Measurements from ENCODE around the gene EED.

The EED gene

DNA sequence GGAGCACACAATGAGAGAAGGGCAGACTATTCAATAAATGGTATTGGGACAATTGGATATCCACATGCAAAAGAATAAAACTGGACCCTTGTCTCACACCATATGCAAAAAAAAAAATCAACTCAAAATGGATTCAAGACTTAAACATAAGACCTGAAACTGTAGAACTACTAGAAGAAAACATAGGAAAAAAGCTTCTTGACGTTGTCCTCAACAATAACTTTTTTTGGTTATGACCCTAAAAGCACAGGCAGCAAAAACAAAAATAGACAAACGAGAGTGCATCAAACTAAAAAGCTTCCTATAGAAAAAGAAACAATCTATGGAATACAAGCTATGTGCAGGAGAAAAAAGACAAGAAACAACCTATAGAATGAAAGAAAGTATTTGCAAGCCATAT is 37.1 kb upstream of the EED start:
- Histone ChIP-seq H3K9ac (no peak overlapping the region), H3K4me1 (ENCODE audit: low read depth, poor library complexity, severe bottlenecking) (peaks cover 4% of the 10 kb centered on the region), H3K27me3 (ENCODE audit: insufficient read depth, low read depth) (no peaks in the 10 kb centered on the region), H3K27ac (no peak overlapping the region), H2AFZ (ENCODE audit: low read depth) (no peak overlapping the region), H3K4me2 (no peak overlapping the region), H3K4me3 (IDR thresholded peaks at IDR 0.05; ENCODE audit: insufficient read depth, low read depth, low read length) (no peak overlapping the region), H3K79me2 (ENCODE audit: insufficient read depth, low read depth) (no peaks in the 10 kb centered on the region), H4K20me1 (ENCODE audit: insufficient read depth) (no peaks in the 10 kb centered on the region), H3K36me3 (ENCODE audit: insufficient read depth) (no peaks in the 10 kb centered on the region)
- TF ChIP-seq, protein P1, sequence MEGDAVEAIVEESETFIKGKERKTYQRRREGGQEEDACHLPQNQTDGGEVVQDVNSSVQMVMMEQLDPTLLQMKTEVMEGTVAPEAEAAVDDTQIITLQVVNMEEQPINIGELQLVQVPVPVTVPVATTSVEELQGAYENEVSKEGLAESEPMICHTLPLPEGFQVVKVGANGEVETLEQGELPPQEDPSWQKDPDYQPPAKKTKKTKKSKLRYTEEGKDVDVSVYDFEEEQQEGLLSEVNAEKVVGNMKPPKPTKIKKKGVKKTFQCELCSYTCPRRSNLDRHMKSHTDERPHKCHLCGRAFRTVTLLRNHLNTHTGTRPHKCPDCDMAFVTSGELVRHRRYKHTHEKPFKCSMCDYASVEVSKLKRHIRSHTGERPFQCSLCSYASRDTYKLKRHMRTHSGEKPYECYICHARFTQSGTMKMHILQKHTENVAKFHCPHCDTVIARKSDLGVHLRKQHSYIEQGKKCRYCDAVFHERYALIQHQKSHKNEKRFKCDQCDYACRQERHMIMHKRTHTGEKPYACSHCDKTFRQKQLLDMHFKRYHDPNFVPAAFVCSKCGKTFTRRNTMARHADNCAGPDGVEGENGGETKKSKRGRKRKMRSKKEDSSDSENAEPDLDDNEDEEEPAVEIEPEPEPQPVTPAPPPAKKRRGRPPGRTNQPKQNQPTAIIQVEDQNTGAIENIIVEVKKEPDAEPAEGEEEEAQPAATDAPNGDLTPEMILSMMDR (conservative IDR thresholded peaks at IDR 0.05; ENCODE audit: low read depth, low read length) = no peak

DNA sequence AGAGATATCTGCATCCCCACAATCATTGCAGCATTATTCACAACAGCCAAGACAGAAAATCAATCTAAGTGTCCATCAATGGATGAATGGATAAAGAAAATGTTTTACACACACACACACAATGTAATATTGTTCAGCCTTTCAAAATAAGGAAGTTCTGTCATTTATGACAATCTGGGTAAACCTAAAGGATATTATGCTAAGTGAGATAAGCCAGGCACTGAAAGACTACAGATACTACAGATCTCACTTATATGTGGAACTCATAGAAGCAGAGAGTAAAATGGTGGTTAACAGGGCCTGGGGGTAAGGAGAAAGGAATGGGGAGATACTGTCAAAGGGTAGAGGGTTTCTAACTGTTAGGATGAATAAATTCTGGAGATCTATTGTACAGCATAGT is 36.0 kb upstream of the EED start:
- no peak overlapping the region for H2AFZ ChIP-seq (ENCODE audit: low read depth)
- no peaks in the 10 kb centered on the region for H3K36me3 ChIP-seq (ENCODE audit: insufficient read depth)
- H3K4me1 ChIP-seq (ENCODE audit: low read depth, poor library complexity, severe bottlenecking) = no peaks in the 10 kb centered on the region
- H3K79me2 ChIP-seq (ENCODE audit: insufficient read depth, low read depth) = no peaks in the 10 kb centered on the region
- no peaks in the 10 kb centered on the region for H4K20me1 ChIP-seq (ENCODE audit: insufficient read depth)
- H3K4me2 ChIP-seq = no peak overlapping the region
- H3K27me3 ChIP-seq (ENCODE audit: insufficient read depth, low read depth) = no peaks in the 10 kb centered on the region
- TF ChIP-seq, protein P1 (conservative IDR thresholded peaks at IDR 0.05; ENCODE audit: low read depth, low read length) = no peak
- no peak overlapping the region for H3K9ac ChIP-seq
- H3K27ac ChIP-seq = no peak overlapping the region
- H3K4me3 ChIP-seq (IDR thresholded peaks at IDR 0.05; ENCODE audit: insufficient read depth, low read depth, low read length) = no peak overlapping the region

DNA sequence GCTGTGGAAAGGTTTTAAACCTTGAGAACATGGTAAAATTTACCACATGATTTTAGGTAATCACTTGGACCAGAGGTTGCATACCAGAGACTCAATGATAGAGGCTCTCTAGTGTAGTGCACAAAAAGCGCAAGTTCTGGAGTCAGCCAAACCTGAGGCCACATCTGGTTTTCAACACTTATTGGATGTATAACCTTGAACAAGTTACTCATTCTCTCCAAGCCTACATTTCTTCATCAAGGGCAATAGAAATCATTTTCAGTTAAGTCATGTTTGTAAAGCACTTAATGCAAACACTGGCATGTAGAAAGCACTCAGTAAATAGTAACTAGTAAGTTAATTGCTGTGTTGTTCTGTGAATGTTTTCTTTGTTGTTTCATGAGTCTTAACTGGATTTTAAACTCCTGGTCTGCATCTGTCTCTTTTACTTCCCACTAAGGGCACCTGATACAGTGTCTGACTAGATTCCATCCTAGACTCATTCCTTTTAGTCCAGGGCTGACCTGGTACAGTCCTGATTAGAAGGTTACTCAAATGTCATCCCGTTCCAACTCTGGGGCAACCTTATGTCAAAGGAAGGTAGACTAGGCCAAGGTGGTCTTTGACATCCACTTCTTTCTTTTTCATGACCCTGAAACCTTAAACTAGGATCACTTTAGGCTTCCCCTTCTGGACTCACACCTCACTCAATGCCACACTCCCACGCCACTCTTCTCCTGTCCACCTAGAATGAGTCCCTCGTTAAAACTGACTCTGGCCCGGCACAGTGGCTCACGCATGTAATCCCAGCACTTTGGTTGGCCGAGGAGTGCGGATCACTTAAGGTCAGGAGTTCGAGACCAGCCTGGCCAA is 34.5 kb upstream of the EED start:
- TF ChIP-seq, protein P1 (conservative IDR thresholded peaks at IDR 0.05; ENCODE audit: low read depth, low read length) = no peak
- Histone ChIP-seq H4K20me1 (ENCODE audit: insufficient read depth) (no peaks in the 10 kb centered on the region), H3K4me1 (ENCODE audit: low read depth, poor library complexity, severe bottlenecking) (peaks cover 12% of the 10 kb centered on the region), H3K27ac (no peak overlapping the region), H3K36me3 (ENCODE audit: insufficient read depth) (no peaks in the 10 kb centered on the region), H3K4me3 (IDR thresholded peaks at IDR 0.05; ENCODE audit: insufficient read depth, low read depth, low read length) (no peak overlapping the region), H3K4me2 (no peak overlapping the region), H3K9ac (no peak overlapping the region), H2AFZ (ENCODE audit: low read depth) (no peak overlapping the region), H3K79me2 (ENCODE audit: insufficient read depth, low read depth) (no peaks in the 10 kb centered on the region), H3K27me3 (ENCODE audit: insufficient read depth, low read depth) (no peaks in the 10 kb centered on the region)

DNA sequence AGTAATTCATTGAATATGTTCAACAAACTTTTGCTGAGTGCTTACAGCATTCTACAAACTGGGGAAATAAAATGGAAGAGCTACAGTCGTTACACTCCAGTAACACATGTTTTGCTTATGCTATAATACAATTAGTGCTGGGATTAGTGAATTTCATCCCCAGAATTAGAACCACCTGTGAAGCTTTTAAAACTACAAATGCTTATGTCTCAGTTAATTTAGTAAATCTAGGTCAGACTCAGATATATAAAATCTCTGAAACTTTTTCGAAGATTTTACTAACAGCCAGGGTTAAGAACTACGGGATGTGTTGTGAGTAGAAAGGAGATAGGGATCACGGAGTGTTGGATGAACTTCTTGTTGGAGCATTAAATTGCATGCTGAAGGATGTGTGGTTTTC is 33.7 kb upstream of the EED start:
- Histone ChIP-seq H3K27ac (no peak overlapping the region), H2AFZ (ENCODE audit: low read depth) (no peak overlapping the region)
- TF ChIP-seq, protein P1 (conservative IDR thresholded peaks at IDR 0.05; ENCODE audit: low read depth, low read length) = no peak

More for the DNA sequence above, 33.7 kb upstream of the EED start:
- Histone ChIP-seq H4K20me1 (ENCODE audit: insufficient read depth) (no peaks in the 10 kb centered on the region), H3K4me3 (IDR thresholded peaks at IDR 0.05; ENCODE audit: insufficient read depth, low read depth, low read length) (no peak overlapping the region), H3K27me3 (ENCODE audit: insufficient read depth, low read depth) (no peaks in the 10 kb centered on the region), H3K4me1 (ENCODE audit: low read depth, poor library complexity, severe bottlenecking) (peaks cover 21% of the 10 kb centered on the region), H3K9ac (no peak overlapping the region), H3K79me2 (ENCODE audit: insufficient read depth, low read depth) (no peaks in the 10 kb centered on the region), H3K4me2 (no peak overlapping the region), H3K36me3 (ENCODE audit: insufficient read depth) (no peaks in the 10 kb centered on the region)

Data from KMS-11 (cell line).